Measurements from ENCODE around the gene HSBP1L1.

- TF ChIP-seq FOXM1 (IDR thresholded peaks at IDR 0.05; ENCODE audit: borderline replicate concordance, low read depth) = no peak
- TF ChIP-seq TAF1 (IDR thresholded peaks at IDR 0.05; ENCODE audit: low read depth) = no peak
- TF ChIP-seq MAX (IDR thresholded peaks at IDR 0.05) = no peak
- no peak for TF ChIP-seq USF1 (IDR thresholded peaks at IDR 0.05)
- TF ChIP-seq RAD21 (IDR thresholded peaks at IDR 0.05; ENCODE audit: low read depth) = no peak
- no peak for TF ChIP-seq CREB1 (IDR thresholded peaks at IDR 0.05; ENCODE audit: low read depth)
- TF ChIP-seq EP300 (IDR thresholded peaks at IDR 0.05; ENCODE audit: borderline replicate concordance) = no peak
- no peak for TF ChIP-seq ZBTB7A (IDR thresholded peaks at IDR 0.05; ENCODE audit: low read depth)
- TF ChIP-seq YY1 (IDR thresholded peaks at IDR 0.05; ENCODE audit: low read depth) = no peak
Observed at GRCh38 chr18:79987566-79987965, 23.1 kb downstream of the HSBP1L1 start.

All from Ishikawa (cell line).